GM12872 (cell line): ENCODE measurements around the gene PET100.

Experiments
- TF ChIP-seq, protein P1 (sequence below): IDR thresholded peaks from 3 replicates; pipeline ENCODE4 v1.5.1; 2011; ENCODE audit warnings: low read depth, mild to moderate bottlenecking, low read length, moderate library complexity; ENCODE audit not compliant: insufficient read depth

PET100 gene

GRCh38 chr19:7637374-7638256 lies 8.0 kb downstream of the PET100 start:
- TF ChIP-seq, protein P1, sequence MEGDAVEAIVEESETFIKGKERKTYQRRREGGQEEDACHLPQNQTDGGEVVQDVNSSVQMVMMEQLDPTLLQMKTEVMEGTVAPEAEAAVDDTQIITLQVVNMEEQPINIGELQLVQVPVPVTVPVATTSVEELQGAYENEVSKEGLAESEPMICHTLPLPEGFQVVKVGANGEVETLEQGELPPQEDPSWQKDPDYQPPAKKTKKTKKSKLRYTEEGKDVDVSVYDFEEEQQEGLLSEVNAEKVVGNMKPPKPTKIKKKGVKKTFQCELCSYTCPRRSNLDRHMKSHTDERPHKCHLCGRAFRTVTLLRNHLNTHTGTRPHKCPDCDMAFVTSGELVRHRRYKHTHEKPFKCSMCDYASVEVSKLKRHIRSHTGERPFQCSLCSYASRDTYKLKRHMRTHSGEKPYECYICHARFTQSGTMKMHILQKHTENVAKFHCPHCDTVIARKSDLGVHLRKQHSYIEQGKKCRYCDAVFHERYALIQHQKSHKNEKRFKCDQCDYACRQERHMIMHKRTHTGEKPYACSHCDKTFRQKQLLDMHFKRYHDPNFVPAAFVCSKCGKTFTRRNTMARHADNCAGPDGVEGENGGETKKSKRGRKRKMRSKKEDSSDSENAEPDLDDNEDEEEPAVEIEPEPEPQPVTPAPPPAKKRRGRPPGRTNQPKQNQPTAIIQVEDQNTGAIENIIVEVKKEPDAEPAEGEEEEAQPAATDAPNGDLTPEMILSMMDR, result no peak

GRCh38 chr19:7638802-7639465 lies 9.3 kb downstream of the PET100 start:
- TF ChIP-seq, protein P1, result no peak

GRCh38 chr19:7639863-7640348 lies 10.3 kb downstream of the PET100 start:
- TF ChIP-seq, protein P1, result no peak

- TF ChIP-seq, protein P1, result no peak
Observed at GRCh38 chr19:7640803-7641202, 11.2 kb downstream of the PET100 start.

DNA sequence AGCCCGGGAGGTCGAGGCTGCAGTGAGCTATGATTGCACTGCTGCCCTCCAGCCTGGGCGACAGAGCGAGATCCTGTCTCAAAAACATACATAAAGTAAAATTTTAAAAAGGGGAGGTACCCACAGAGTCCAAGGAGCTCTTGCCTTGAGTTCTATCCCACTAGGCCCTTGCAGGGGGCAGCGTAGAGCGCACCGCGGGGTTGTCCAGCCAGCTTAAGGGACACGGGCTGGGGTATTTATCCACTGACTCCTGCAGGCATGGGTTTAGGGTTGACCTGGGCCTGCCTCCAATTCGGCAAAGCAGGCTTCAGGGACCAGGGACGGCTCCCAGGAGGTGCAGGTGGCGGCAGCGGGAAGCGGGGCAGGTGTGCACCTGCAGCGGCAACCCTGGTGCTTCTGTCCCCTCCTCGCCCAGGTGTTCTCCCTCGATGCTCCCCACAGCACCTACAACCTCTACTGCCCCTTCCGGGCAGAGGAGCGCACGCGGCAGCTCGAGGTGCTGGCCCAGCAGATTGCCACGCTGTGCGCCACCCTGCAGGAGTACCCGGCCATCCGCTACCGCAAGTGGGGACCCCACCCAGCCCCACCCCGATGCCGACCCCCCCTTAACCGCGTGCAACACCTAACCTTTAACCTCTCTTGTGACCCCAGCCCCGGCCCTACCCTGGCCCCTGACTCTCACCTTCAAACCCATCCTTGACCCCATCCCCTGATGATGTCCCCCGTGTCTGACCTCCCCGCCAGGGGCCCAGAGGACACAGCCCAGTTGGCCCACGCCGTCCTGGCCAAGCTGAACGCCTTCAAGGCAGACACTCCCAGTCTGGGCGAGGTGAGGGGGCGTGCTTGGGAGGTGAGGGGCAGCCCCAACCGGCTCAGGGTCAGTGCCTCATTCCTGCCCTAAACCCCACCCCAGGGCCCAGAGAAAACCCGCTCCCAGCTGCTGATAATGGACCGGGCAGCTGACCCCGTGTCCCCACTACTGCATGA lies 12.0 kb downstream of the PET100 start:
- TF ChIP-seq, protein P1, result 0 out of 3 replicates have a peak, but pooled peaks have one; percentile 13

DNA sequence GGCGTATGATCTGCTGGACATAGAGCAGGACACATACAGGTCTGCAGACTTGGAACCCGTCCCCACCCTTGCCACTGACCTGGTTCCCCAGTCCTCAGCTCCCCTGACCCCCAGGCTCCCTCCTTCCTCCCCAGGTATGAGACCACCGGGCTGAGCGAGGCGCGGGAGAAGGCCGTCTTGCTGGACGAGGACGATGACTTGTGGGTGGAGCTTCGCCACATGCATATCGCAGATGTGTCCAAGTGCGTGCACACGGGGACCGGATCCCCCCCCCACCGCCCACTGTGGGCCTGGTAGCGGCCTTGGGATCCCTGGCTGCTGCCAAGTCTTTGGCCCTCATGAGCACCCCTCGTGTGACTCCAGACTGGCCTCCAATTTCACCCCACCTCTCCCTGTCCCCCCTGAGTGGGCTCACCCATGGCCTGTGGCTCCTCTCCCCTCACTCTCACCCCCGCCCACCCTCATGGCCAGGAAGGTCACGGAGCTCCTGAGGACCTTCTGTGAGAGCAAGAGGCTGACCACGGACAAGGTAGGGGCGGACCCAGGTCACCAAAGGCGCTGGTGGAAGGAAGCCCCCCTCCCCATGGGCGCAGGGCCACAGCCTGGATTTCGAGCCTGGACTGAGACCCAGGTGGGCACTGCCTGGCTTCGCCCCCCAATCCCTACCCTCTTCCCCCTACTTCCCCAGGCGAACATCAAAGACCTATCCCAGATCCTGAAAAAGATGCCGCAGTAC lies 12.9 kb downstream of the PET100 start:
- TF ChIP-seq, protein P1, result no peak
